ENCODE results near the gene PPIA. TPM values are rescaled to one million over a fixed set of nuclear protein-coding genes. Genes with fewer than 3 reads are reported as not detected.

PPIA gene
- polyA plus RNA-seq: 1,000 to 10,000 TPM; 4,205 to 4,319 TPM

GRCh38 chr7:44796504-44797328 is at the start of gene PPIA:
Gene PPIA, plus strand, starts transcription at chr7:44796681. Its CDS starts 44 bp downstream, at chr7:44796725.
- Histone ChIP-seq H3K27ac (ENCODE audit: low read depth in 2 of 2, low read length in 1 of 2) (peak within 1 kb of the TSS; percentile 96 to 100), H3K27me3 (ENCODE audit: control insufficient read depth in 1 of 2, insufficient read depth in 2 of 2, low read length in 2 of 2) (no peaks in the 10 kb centered on the region), H3K4me1 (ENCODE audit: control insufficient read depth in 2 of 2, insufficient read depth in 2 of 2, low read length in 1 of 2) (no peaks in the 10 kb centered on the region), H3K9me3 (ENCODE audit: control insufficient read depth in 2 of 2, insufficient read depth in 1 of 2, low read depth in 1 of 2, low read length in 1 of 2) (no peaks in the 10 kb centered on the region), H3K4me3 (ENCODE audit: low read depth in 1 of 2, low read length in 2 of 2) (peak within 1 kb of the TSS; percentile 74 to 79), H3K36me3 (ENCODE audit: control insufficient read depth in 2 of 2, insufficient read depth in 2 of 2, low read length in 1 of 2) (peaks cover 5 to 17% of the 10 kb centered on the region in 2 donors)
- 1% methylated on average over 97 to 99 of the region's 99 CpGs for WGBS, 2 donors

- no peaks in the 10 kb centered on the region for H3K9me3 ChIP-seq (ENCODE audit: control insufficient read depth in 2 of 2, insufficient read depth in 1 of 2, low read depth in 1 of 2, low read length in 1 of 2)
- H3K27me3 ChIP-seq (ENCODE audit: control insufficient read depth in 1 of 2, insufficient read depth in 2 of 2, low read length in 2 of 2): no peaks in the 10 kb centered on the region
- H3K27ac ChIP-seq (ENCODE audit: low read depth in 2 of 2, low read length in 1 of 2): peak within 1 kb of the TSS; percentile 97 to 99
- peak within 1 kb of the TSS; percentile 85 to 97 for H3K4me3 ChIP-seq (ENCODE audit: low read depth in 1 of 2, low read length in 2 of 2)
- 1 to 2% methylated on average over 45 to 92 of the region's 92 CpGs for WGBS, 2 donors
- H3K4me1 ChIP-seq (ENCODE audit: control insufficient read depth in 2 of 2, insufficient read depth in 2 of 2, low read length in 1 of 2): peaks cover 4 to 19% of the 10 kb centered on the region in 2 donors
- H3K36me3 ChIP-seq (ENCODE audit: control insufficient read depth in 2 of 2, insufficient read depth in 2 of 2, low read length in 1 of 2): peaks cover 0 to 2% of the 10 kb centered on the region in 2 donors
Observed at GRCh38 chr7:44748045-44748947, 48.2 kb upstream of the PPIA start, which contains the start of gene ZMIZ2. Gene ZMIZ2, plus strand, starts transcription at chr7:44748847. Its CDS starts 7,403 bp downstream, at chr7:44756250.

- WGBS, 2 donors: 1 to 2% methylated on average over 30 to 60 of the region's 60 CpGs
- Histone ChIP-seq H3K27me3 (ENCODE audit: control insufficient read depth in 1 of 2, insufficient read depth in 2 of 2, low read length in 2 of 2) (no peaks in the 10 kb centered on the region), H3K4me3 (ENCODE audit: low read depth in 1 of 2, low read length in 2 of 2) (peak overlapping the region; percentile 85 to 97), H3K36me3 (ENCODE audit: control insufficient read depth in 2 of 2, insufficient read depth in 2 of 2, low read length in 1 of 2) (peaks cover 0 to 2% of the 10 kb centered on the region in 2 donors), H3K9me3 (ENCODE audit: control insufficient read depth in 2 of 2, insufficient read depth in 1 of 2, low read depth in 1 of 2, low read length in 1 of 2) (no peaks in the 10 kb centered on the region), H3K27ac (ENCODE audit: low read depth in 2 of 2, low read length in 1 of 2) (peak overlapping the region; percentile 97 to 99), H3K4me1 (ENCODE audit: control insufficient read depth in 2 of 2, insufficient read depth in 2 of 2, low read length in 1 of 2) (peaks cover 4 to 20% of the 10 kb centered on the region in 2 donors)
Observed at GRCh38 chr7:44748948-44749731, 47.3 kb upstream of the PPIA start.

GRCh38 chr7:44749992-44750391 is 46.5 kb upstream of the PPIA start:
- Histone ChIP-seq H3K36me3 (ENCODE audit: control insufficient read depth in 2 of 2, insufficient read depth in 2 of 2, low read length in 1 of 2) (peaks cover 0 to 2% of the 10 kb centered on the region in 2 donors), H3K4me1 (ENCODE audit: control insufficient read depth in 2 of 2, insufficient read depth in 2 of 2, low read length in 1 of 2) (peaks cover 9 to 29% of the 10 kb centered on the region in 2 donors), H3K9me3 (ENCODE audit: control insufficient read depth in 2 of 2, insufficient read depth in 1 of 2, low read depth in 1 of 2, low read length in 1 of 2) (no peaks in the 10 kb centered on the region), H3K4me3 (ENCODE audit: low read depth in 1 of 2, low read length in 2 of 2) (peak overlapping the region in 1 of 2 donors; percentile 85), H3K27ac (ENCODE audit: low read depth in 2 of 2, low read length in 1 of 2) (no peak overlapping the region), H3K27me3 (ENCODE audit: control insufficient read depth in 1 of 2, insufficient read depth in 2 of 2, low read length in 2 of 2) (no peaks in the 10 kb centered on the region)
- 67 to 94% methylated on average over 2 of the region's 2 CpGs for WGBS, 2 donors

GRCh38 chr7:44750424-44750823 is 46.1 kb upstream of the PPIA start:
- Histone ChIP-seq H3K27me3 (ENCODE audit: control insufficient read depth in 1 of 2, insufficient read depth in 2 of 2, low read length in 2 of 2) (no peaks in the 10 kb centered on the region), H3K4me1 (ENCODE audit: control insufficient read depth in 2 of 2, insufficient read depth in 2 of 2, low read length in 1 of 2) (peaks cover 9 to 33% of the 10 kb centered on the region in 2 donors), H3K27ac (ENCODE audit: low read depth in 2 of 2, low read length in 1 of 2) (no peak overlapping the region), H3K36me3 (ENCODE audit: control insufficient read depth in 2 of 2, insufficient read depth in 2 of 2, low read length in 1 of 2) (peaks cover 0 to 2% of the 10 kb centered on the region in 2 donors), H3K4me3 (ENCODE audit: low read depth in 1 of 2, low read length in 2 of 2) (no peak overlapping the region), H3K9me3 (ENCODE audit: control insufficient read depth in 2 of 2, insufficient read depth in 1 of 2, low read depth in 1 of 2, low read length in 1 of 2) (no peaks in the 10 kb centered on the region)
- WGBS, 2 donors: 85 to 87% methylated on average over 3 of the region's 3 CpGs

GRCh38 chr7:44750921-44751571 is 45.4 kb upstream of the PPIA start:
- Histone ChIP-seq H3K9me3 (ENCODE audit: control insufficient read depth in 2 of 2, insufficient read depth in 1 of 2, low read depth in 1 of 2, low read length in 1 of 2) (no peaks in the 10 kb centered on the region), H3K27ac (ENCODE audit: low read depth in 2 of 2, low read length in 1 of 2) (peak overlapping the region in 1 of 2 donors; percentile 59), H3K4me3 (ENCODE audit: low read depth in 1 of 2, low read length in 2 of 2) (no peak overlapping the region), H3K27me3 (ENCODE audit: control insufficient read depth in 1 of 2, insufficient read depth in 2 of 2, low read length in 2 of 2) (no peaks in the 10 kb centered on the region), H3K4me1 (ENCODE audit: control insufficient read depth in 2 of 2, insufficient read depth in 2 of 2, low read length in 1 of 2) (peaks cover 10 to 34% of the 10 kb centered on the region in 2 donors), H3K36me3 (ENCODE audit: control insufficient read depth in 2 of 2, insufficient read depth in 2 of 2, low read length in 1 of 2) (peaks cover 0 to 2% of the 10 kb centered on the region in 2 donors)
- 36 to 47% methylated on average over 6 of the region's 6 CpGs for WGBS, 2 donors

GRCh38 chr7:44752822-44753221 is 43.7 kb upstream of the PPIA start:
- WGBS, 2 donors: 87 to 95% methylated on average over 2 of the region's 2 CpGs
- no peak overlapping the region for H3K4me3 ChIP-seq (ENCODE audit: low read depth in 1 of 2, low read length in 2 of 2)
- no peaks in the 10 kb centered on the region for H3K27me3 ChIP-seq (ENCODE audit: control insufficient read depth in 1 of 2, insufficient read depth in 2 of 2, low read length in 2 of 2)
- peaks cover 16 to 34% of the 10 kb centered on the region in 2 donors for H3K4me1 ChIP-seq (ENCODE audit: control insufficient read depth in 2 of 2, insufficient read depth in 2 of 2, low read length in 1 of 2)
- H3K9me3 ChIP-seq (ENCODE audit: control insufficient read depth in 2 of 2, insufficient read depth in 1 of 2, low read depth in 1 of 2, low read length in 1 of 2): no peaks in the 10 kb centered on the region
- H3K27ac ChIP-seq (ENCODE audit: low read depth in 2 of 2, low read length in 1 of 2): no peak overlapping the region
- peaks cover 7 to 10% of the 10 kb centered on the region in 2 donors for H3K36me3 ChIP-seq (ENCODE audit: control insufficient read depth in 2 of 2, insufficient read depth in 2 of 2, low read length in 1 of 2)

GRCh38 chr7:44754802-44755697 is 41.4 kb upstream of the PPIA start:
- no peak overlapping the region for H3K4me3 ChIP-seq (ENCODE audit: low read depth in 1 of 2, low read length in 2 of 2)
- H3K27ac ChIP-seq (ENCODE audit: low read depth in 2 of 2, low read length in 1 of 2): peak overlapping the region in 1 of 2 donors; percentile 41
- 70 to 72% methylated on average over 11 of the region's 11 CpGs for WGBS, 2 donors
- no peaks in the 10 kb centered on the region for H3K27me3 ChIP-seq (ENCODE audit: control insufficient read depth in 1 of 2, insufficient read depth in 2 of 2, low read length in 2 of 2)
- H3K4me1 ChIP-seq (ENCODE audit: control insufficient read depth in 2 of 2, insufficient read depth in 2 of 2, low read length in 1 of 2): peaks cover 12 to 26% of the 10 kb centered on the region in 2 donors
- no peaks in the 10 kb centered on the region for H3K9me3 ChIP-seq (ENCODE audit: control insufficient read depth in 2 of 2, insufficient read depth in 1 of 2, low read depth in 1 of 2, low read length in 1 of 2)
- peaks cover 12 to 20% of the 10 kb centered on the region in 2 donors for H3K36me3 ChIP-seq (ENCODE audit: control insufficient read depth in 2 of 2, insufficient read depth in 2 of 2, low read length in 1 of 2)
